HG03135 (cell line): ENCODE data around the gene APOBEC3G.

Source experiments
- ATAC-seq: cut with Tn5 transposase; IDR thresholded peaks from one replicate; pipeline ENCODE4 v1.9.1; 2021; ENCODE audit warnings: mild to moderate bottlenecking, moderate library complexity; ENCODE audit not compliant: unreplicated experiment

The APOBEC3G gene

DNA sequence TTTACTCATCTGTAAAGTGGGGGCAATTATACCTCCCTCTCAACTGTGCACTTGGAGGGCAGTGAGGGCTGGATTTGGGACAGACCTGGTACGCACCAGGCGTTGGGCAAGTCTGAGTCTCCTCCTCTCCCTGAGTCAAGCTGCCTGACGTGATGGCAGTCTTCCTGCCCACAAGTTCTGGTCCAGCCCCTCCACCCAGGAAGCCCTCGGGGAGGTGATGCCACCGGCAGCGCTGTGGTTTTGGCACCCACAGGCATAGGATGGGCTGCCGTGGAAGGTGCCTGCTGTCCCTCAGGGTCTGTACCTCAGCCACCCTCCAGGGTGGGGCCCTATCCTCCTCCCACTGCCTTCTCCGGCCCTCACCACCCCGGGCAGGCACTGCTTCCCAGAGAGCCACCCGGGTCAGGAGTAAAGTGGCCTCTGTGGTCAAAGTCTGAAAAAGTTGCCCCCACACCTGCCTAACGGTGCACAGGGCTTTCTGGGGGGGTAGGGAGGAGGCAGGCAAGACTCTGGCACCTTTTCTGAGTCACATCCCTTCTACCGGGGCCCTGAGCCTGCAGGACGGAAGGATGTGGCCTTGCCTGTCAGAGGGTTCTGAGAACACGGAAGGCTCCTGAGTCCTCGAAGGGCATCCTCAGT is 13.5 kb downstream of the APOBEC3G start:
- no peak for ATAC-seq

- no peak for ATAC-seq
Observed at GRCh38 chr22:39091126-39092081, 14.3 kb downstream of the APOBEC3G start.

DNA sequence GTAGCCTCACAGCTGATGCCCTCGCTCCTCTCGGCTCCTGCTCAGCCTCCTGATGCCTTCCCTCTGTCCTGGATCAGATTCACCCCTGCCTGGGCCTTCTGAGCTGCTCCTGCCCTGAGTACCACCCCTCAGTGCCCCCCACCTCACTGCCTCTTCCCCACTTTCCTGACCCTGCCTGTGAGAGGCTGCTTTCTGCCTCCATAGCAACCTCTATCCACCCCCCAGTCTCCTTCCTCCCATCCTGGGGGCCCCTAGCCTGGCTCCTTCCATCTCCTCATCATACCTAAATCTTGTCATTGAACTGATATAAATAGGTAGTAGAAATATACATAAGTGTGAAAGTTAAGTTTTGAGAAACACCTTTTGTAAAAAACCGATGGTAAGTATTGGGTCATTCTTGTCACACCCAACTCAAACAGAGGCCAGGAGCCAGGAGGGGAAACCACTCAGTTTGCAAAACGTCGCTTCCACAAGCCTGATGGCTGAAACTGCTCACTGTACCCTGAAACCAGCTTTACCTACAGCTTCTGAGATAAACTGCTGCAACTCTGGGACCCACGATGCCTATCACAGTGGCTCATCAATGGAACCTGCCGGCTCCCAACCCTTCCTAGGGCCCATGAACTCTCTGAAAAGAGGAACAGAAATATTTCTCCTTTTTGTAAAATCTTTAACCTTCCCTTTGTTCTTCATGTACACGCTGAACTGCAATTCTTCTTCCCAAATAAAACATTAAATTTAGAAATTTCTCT is 15.2 kb downstream of the APOBEC3G start:
- no peak for ATAC-seq

DNA sequence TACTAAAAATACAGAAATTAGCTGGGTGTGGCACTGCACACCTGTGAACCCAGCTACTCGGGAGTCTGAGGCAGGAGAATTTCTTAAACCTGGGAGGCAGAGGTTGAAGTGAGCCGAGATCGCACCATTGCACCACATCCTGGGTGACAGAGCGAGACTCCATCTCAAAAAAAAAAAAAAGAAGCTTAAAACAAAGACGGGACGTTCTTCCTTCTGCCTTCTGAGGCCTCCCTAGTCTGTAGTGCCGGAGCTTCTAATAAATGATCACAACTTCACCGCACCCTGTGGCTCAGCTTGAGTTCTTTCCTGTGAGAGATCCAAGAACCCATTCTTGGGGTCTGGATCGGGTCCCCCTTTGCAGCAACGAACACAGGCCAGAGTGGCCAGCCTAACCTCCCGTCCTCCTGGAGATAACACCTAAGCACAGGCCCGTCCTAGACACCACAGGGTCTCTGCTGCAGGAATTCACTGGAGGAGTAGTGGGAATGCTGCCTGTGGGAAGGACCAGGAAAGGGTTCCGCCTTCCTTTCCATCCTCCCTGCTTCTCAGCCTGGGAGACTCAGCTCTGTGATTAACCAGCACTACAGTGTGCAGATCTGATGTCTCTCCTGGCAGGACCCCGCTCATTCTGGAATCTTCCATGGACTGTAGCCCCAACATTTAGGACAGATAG is 17.8 kb downstream of the APOBEC3G start:
- no peak for ATAC-seq

DNA sequence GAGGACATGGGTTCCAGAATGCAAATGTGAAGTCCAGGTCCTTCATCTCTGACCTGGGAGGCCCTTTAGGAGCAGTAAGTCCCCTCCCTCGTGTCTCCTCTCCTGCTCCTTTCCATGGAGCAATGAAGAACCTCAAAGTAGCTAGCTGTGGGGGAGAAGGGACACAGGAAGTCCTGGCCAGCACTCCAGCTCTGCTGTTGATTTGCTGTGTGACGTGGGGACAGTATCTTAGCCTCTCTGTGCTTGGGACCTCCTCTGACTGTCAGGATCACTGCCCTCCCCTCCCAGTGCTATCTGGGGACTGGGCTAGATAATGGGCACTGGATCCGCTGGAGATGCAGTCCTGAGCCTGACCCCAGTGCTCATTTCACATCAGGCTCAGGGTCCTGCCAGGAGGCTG is 18.9 kb downstream of the APOBEC3G start:
- ATAC-seq, result no peak

- ATAC-seq, result no peak
Observed at GRCh38 chr22:39097098-39098020, 20.3 kb downstream of the APOBEC3G start, which contains the start of gene APOBEC3H. Gene APOBEC3H (plus strand): TSS chr22:39097244. CDS start chr22:39100279, 3,035 bp downstream.

GRCh38 chr22:39098026-39098425 is 21.0 kb downstream of the APOBEC3G start:
- ATAC-seq, result no peak

DNA sequence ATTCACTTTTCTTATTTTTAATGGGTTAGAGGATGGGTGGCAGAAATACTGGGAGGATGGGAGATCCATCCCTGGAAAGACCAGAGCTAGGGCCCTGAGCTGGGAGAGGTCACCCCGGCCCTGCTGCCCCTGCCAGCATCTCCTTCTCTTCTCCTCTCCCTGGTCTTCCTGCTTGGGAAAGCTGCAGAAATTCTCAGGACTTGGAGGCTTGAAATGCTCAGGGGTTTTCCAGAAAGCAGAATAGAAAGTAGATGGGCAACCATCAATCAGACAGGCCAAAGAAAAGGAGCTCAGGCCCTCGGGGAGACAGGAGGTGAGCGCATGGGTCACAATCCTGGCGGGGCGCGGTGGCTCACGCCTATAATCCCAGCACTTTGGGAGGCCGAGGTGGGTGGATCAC is 21.5 kb downstream of the APOBEC3G start:
- ATAC-seq, result no peak

DNA sequence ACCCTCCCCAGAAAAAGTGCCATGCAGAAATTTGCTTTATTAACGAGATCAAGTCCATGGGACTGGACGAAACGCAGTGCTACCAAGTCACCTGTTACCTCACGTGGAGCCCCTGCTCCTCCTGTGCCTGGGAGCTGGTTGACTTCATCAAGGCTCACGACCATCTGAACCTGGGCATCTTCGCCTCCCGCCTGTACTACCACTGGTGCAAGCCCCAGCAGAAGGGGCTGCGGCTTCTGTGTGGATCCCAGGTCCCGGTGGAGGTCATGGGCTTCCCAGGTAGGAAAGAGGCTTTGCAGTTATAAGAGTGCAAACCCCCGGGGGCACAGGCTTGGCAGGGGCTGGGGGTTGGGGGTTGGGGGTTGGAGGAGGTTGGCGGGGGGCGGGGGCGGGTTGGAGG is 24.2 kb downstream of the APOBEC3G start:
- no peak for ATAC-seq

- no peak for ATAC-seq
Observed at GRCh38 chr22:39103431-39103830, 26.4 kb downstream of the APOBEC3G start.

DNA sequence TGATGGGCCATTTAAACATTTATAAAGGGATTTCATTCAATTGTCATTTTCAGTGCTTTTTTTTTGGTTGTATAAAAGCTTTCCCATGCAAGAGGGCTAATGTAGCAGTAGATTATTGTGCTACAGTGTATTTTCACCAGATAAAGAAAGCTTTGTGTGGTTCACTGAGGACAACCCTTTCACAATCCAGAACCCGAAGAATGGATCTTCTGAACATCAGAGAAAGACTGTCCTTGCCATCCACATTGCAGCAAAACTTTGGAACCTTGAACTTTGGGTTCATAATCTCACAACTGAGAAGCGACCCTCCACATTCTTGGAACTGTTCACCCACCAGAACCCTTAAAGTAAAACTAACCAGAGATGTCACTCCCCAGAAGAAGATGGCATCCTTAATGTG is 29.3 kb downstream of the APOBEC3G start:
- ATAC-seq, result no peak

DNA sequence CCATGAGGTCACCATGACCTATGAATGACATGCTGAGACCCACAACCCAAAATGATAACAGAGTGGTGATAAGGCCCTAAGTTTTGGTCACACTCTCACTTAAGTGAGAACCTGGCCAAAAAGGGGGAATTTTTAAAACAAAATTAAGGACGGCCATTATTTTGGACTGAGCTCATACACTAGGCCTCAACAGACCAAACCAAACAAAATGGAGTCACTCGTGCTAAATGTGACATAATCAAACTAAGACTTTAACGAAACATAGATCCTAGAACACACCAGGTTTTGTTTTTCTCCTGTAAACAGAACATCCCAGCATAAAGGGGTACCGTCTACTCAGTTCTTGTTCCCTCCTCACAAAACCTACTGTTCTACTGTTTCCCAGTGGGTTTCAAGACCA is 31.4 kb downstream of the APOBEC3G start:
- no peak for ATAC-seq

GRCh38 chr22:39109361-39109760 is 32.3 kb downstream of the APOBEC3G start:
- no peak for ATAC-seq

DNA sequence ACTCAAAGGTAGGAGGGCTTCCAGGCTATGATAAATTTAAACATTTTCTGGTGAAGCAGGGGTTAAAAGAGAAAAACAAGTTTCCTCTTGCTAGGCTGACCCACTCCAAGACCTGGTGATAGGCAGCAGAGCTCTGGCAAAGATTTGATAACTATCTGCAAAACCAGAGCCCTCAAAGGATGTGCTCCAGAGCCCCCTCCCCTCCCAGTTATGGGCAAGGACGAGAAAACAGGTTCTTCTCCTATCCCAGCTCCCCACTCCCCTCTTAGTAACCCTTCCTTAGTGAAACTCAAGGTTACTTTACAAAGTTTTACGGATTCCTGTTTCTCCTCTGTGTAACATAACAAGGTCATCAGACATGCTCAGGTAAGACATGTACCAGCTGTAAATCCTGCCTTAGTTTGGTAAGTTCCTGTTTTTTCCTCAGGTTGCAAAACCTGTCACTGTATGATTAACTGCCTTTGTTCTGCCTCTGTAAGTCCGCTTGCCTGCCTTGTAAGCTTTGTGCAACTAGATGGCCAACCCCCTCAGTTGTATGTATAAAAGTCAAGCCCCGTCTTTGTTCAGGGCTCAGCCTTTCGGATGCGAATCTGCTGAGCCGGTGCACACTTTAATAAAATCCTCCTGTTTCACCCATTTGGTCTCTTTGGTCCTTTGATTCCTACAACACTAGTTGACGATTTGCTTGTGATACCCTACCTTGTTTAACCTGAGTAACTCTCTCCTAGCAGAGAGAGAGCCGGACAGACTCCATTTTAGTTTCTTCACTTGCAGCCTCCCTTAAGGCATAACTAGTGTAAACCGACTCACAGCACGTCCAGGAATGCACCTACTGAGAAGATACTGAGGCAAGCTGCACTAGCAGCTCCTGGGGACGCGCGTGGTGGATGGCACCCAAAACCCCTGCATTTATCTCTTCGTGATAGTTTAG is 33.8 kb downstream of the APOBEC3G start:
- ATAC-seq, result no peak

DNA sequence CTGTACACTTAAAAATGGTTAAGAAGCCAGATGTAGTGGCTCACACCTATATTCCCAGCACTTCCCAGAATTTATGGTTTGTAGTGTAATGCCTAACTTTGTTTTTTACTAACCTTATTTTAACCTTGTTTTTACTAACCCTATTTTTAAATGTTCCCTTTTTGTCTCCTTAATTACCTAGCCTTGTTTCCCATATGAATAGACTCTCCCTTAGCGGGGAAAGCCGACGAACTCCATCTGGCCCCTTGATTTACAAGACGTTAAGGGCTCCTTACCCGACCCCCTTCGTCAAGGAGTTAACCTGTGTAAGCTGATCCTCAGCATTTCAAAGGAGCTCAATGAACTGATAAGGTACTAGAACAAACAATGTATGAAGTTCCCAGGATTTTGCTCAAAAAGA is 37.0 kb downstream of the APOBEC3G start:
- no peak for ATAC-seq

- ATAC-seq, result no peak
Observed at GRCh38 chr22:39115570-39115969, 38.5 kb downstream of the APOBEC3G start.

GRCh38 chr22:39115977-39116621 is 39.0 kb downstream of the APOBEC3G start:
- ATAC-seq, result no peak

DNA sequence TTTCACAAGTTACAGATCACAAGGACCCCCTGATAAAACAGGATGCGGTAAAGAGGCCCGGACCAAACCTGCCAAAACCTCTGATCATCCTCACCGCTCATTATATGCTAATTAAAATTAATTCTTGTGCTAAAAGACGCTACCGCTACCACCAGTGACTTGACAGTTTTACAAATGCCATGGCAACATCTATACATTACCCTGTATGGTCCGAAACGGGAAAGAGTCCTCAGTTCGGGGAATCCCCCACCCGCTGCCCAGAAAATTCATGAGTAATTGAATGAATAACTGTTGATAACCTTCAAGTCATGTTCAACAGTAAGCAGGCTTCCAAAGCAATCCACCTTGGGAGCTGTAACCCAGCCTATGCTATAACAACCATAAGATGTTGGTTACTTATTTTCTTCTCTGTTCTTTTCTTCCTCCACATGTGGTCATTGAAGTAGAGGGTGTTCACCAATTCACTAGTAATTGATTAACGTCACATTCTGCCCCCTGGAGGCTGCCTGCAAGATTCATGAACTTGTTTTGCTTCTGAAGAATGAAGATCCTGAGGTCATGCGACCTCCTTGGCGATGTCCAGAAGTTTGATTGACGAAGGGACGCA is 40.6 kb downstream of the APOBEC3G start:
- ATAC-seq, result peak; percentile 42
